Heart right ventricle (tissue), 16 donors: ENCODE data around the gene NOP14. TPM values are rescaled to one million over a fixed set of nuclear protein-coding genes. Genes with fewer than 3 reads are reported as not detected.

Experiments used
- ATAC-seq, 8 donors: fragments of 200-7000 bp; cut with Tn5 transposase; one replicate each; pipeline ENCODE4 v1.9.1; 2020; ENCODE audit warnings: mild to moderate bottlenecking in 8 of 8, moderate library complexity in 8 of 8, moderate number of reproducible peaks in 1 of 8
- DNase-seq, 2 donors: peaks; one replicate each; pipeline ENCODE4 v3.0.0-alpha.2; 2020
- H3K27ac ChIP-seq, 10 donors: fragments of 200-600 bp; sonication (generic) in 2 of 10; one replicate each; pipeline versions ENCODE4 v1.5.0 to v1.8.0; 2020 to 2022; ENCODE audit warnings: mild to moderate bottlenecking in 3 of 10
- H3K27me3 ChIP-seq, 7 donors: fragments of 200-600 bp; one replicate each; pipeline ENCODE4 v1.8.0; 2021 to 2022; ENCODE audit warnings: mild to moderate bottlenecking in 2 of 7
- H3K36me3 ChIP-seq, 9 donors: fragments of 200-600 bp; sonication (generic) in 1 of 9; one replicate each; pipeline versions ENCODE4 v1.5.0 to v1.8.0; 2020 to 2022; ENCODE audit warnings: mild to moderate bottlenecking in 2 of 9
- H3K4me1 ChIP-seq, 9 donors: fragments of 200-600 bp; sonication (generic) in 1 of 9; one replicate each; pipeline versions ENCODE4 v1.5.0 to v1.8.0; 2020 to 2022; ENCODE audit warnings: mild to moderate bottlenecking in 4 of 9
- H3K4me3 ChIP-seq, 10 donors: fragments of 200-600 bp; sonication (generic) in 2 of 10; one replicate each; pipeline versions ENCODE4 v1.5.0 to v1.8.0; 2020 to 2022; ENCODE audit warnings: mild to moderate bottlenecking in 7 of 10, moderate library complexity in 2 of 10
- H3K9me3 ChIP-seq, 11 donors: fragments of 200-600 bp in 10 of 11; sonication (generic) in 2 of 11; one replicate each; pipeline versions ENCODE4 v1.5.0 to v1.8.0; 2013 to 2022; ENCODE audit warnings: mild to moderate bottlenecking in 2 of 11, control low read depth in 1 of 11, moderate library complexity in 1 of 11
- CTCF ChIP-seq, 9 donors: fragments of 200-600 bp; sonication (generic) in 2 of 9; IDR thresholded peaks; one replicate each; pipeline versions ENCODE4 v1.5.0 to v1.8.0; 2021 to 2022; ENCODE audit warnings: antibody characterized with exemption in 9 of 9, mild to moderate bottlenecking in 5 of 9, moderate library complexity in 1 of 9
- WGBS, 2 donors: extraction: QIAGEN DNeasy Blood & Tissue Kit; methylation state at CpG; one replicate each; pipeline ENCODE4 v1.1.7; 2013; ENCODE audit warnings: inconsistent platforms in 1 of 2; 5-methylcytosine and 5-hydroxymethylcytosine counted together
- intact Hi-C, 10 donors: fragments of 100-400 bp; cut with DNase I; formaldehyde crosslinking; loops; one replicate each; pipeline versions ENCODE4 v1.11.1 to v1.14.2; 2022
- polyA plus RNA-seq, 2 donors: library from polyadenylated mRNA; stranded (reverse); fragments of 200-250 nt; gene quantifications; one replicate each; pipeline ENCODE4 v1.2.3, GENCODE V29; 2013
- total RNA-seq, 10 donors: library from RNA; stranded (reverse); fragmentation: NEBNext Ultra II Directional in 3 of 10; extraction: Animal tissue kit (Norgen Biotek cat#: 25700) in 3 of 10; gene quantifications; one replicate each; pipeline versions ENCODE4 v1.2.1 to v1.2.4, GENCODE V29; 2021 to 2023
- donor health status: Arrhythmogenic right ventricular cardiomyopathy.
- donor health status: ischemic (EF 13 %, LVEDD 7.1; RV severe dilation, severe dysfunction).
- donor health status: healthy with polysubstance abuse.
- donor health status: DM: no; HTN: yes; CAD: no.
- donor health status: DM: no; HTN: no; CAD: no.
- donor health status: ischemic (EF 25% LVEDD 6.9; RV normal size, moderate dysfunction).
- donor health status: ischemic (EF 25% LVEDD 5.7; RV mildly dilated, moderate dysfunction).
- donor health status: healthy.
- donor health status: DM: yes; HTN: yes; CAD: no.
- donor health status: Ischemic cardiomyopathy.
- donor health status: ischemic (EF 35%, LVEDD 5.7; RV mildly dilated, moderate dysfunction).
- donor health status: nonischemic (EF 11% LVEDD 7.7; RV severe dilation, severe dysfunction).
- donor health status: DM: yes; HTN: yes; CAD: no.
- donor health status: PGD.
- donor health status: ischemic (EF 29% LVEDD 5.4; RV normal size, mild dysfunction).
- donor health status: nonischemic (EF 23%, LVEDD 6.1; RV moderate dilation, normal function).

The NOP14 gene
- total and polyA plus RNA-seq, 12 donors, result 12.4 to 24.0 (median 17.3) TPM

- intact Hi-C loops, result no loop called here
- Histone ChIP-seq H3K4me3 (no peak overlapping the region), H3K9me3 (no peaks in the 10 kb centered on the region), H3K4me1 (peaks cover 0 to 13% (median 7%) of the 10 kb centered on the region in 9 donors), H3K27ac (no peak overlapping the region), H3K36me3 (peaks cover 5 to 99% (median 52%) of the 10 kb centered on the region in 9 donors), H3K27me3 (no peaks in the 10 kb centered on the region)
- DNase-seq, result no peak
- WGBS, 2 donors, result 88 to 94% methylated on average over 24 of the region's 24 CpGs
- TF ChIP-seq CTCF (IDR thresholded peaks at IDR 0.05), result no peak
- ATAC-seq, result peak in 1 of 8 donors; percentile 1
Measured at GRCh38 chr4:2941138-2942036, 21.8 kb downstream of the NOP14 start.

GRCh38 chr4:2940267-2941137, 22.7 kb downstream of the NOP14 start:
- intact Hi-C loops, result no loop called here
- 86% methylated on average over 29 of the region's 29 CpGs for WGBS, 2 donors
- ATAC-seq (peak in 1 of 8 donors; percentile 14), DNase-seq (no peak)
- H3K27ac ChIP-seq, result no peak overlapping the region
- H3K4me3 ChIP-seq, result no peak overlapping the region
- peaks cover 0 to 18% (median 16%) of the 10 kb centered on the region in 9 donors for H3K4me1 ChIP-seq
- no peaks in the 10 kb centered on the region for H3K27me3 ChIP-seq
- H3K9me3 ChIP-seq, result no peaks in the 10 kb centered on the region
- H3K36me3 ChIP-seq, result peaks cover 5 to 91% (median 48%) of the 10 kb centered on the region in 9 donors
- no peak for TF ChIP-seq CTCF (IDR thresholded peaks at IDR 0.05)

GRCh38 chr4:2939383-2940243, 23.6 kb downstream of the NOP14 start:
- Histone ChIP-seq H3K9me3 (no peaks in the 10 kb centered on the region), H3K27ac (no peak overlapping the region), H3K4me1 (peaks cover 0 to 25% (median 21%) of the 10 kb centered on the region in 9 donors), H3K27me3 (no peaks in the 10 kb centered on the region), H3K36me3 (peaks cover 5 to 82% (median 41%) of the 10 kb centered on the region in 9 donors), H3K4me3 (no peak overlapping the region)
- DNase-seq (peak in 1 of 2 donors; percentile 14), ATAC-seq (no peak)
- WGBS, 2 donors, result 90 to 92% methylated on average over 30 of the region's 30 CpGs
- TF ChIP-seq CTCF (IDR thresholded peaks at IDR 0.05), result no peak
- intact Hi-C loops, result loop anchor here in 7 of 10 donors (5.0 to 10.0 kb wide), 4 partner anchors 95 to 185 kb away; partner anchors contain the start of genes TNIP2 (in 2 of the 7) and ADD1 (in 1 of the 7)
